WTC11 (cell line): Measurements from ENCODE around the gene BICDL1. TPM values are rescaled to one million over a fixed set of nuclear protein-coding genes. Genes with fewer than 3 reads are reported as not detected.

ENCODE experiments used
- ATAC-seq: fragments of 200-7000 bp; cut with Tn5 transposase; 2 replicates; pipeline ENCODE4 v1.10.0; 2021; ENCODE audit warnings: mild to moderate bottlenecking, moderate library complexity
- CTCF ChIA-PET: fragments of 300-600 bp; sonication (Branson Sonifier 250); formaldehyde crosslinking; loops from one replicate; lab custom pipeline; 2021; ENCODE audit warnings: antibody characterized with exemption; lab: Charles Lee
- POLR2A ChIA-PET: fragments of 350-600 bp; sonication (Branson Sonifier 250); formaldehyde crosslinking; loops from one replicate; lab custom pipeline; 2021; ENCODE audit warnings: antibody characterized with exemption; lab: Charles Lee
- DNase-seq: peaks from one replicate; pipeline ENCODE4 v3.0.0; 2021; ENCODE audit warnings: low spot score
- H3K27ac Mint-ChIP-seq: 2 replicates; pipeline ENCODE4 v1.8.0; 2021; ENCODE audit warnings: mixed read lengths
- H3K27me3 Mint-ChIP-seq: 2 replicates; pipeline ENCODE4 v1.8.0; 2021; ENCODE audit warnings: low read depth, mild to moderate bottlenecking, moderate library complexity, mixed read lengths
- H3K36me3 Mint-ChIP-seq: 2 replicates; pipeline ENCODE4 v1.8.0; 2021; ENCODE audit warnings: mixed read lengths
- H3K4me1 Mint-ChIP-seq: 2 replicates; pipeline ENCODE4 v1.8.0; 2022; ENCODE audit warnings: mixed read lengths
- H3K4me3 Mint-ChIP-seq: 2 replicates; pipeline ENCODE4 v1.8.0; 2021; ENCODE audit warnings: mild to moderate bottlenecking, moderate library complexity, mixed read lengths
- H3K9me3 Mint-ChIP-seq: 2 replicates; pipeline ENCODE4 v1.8.0; 2021; ENCODE audit warnings: mixed read lengths
- ATF1 ChIP-seq: sonication (generic); formaldehyde crosslinking; IDR thresholded peaks from 2 replicates; pipeline ENCODE4 v1.8.1; 2023; ENCODE audit warnings: mild to moderate bottlenecking, moderate library complexity, missing genetic modification reagents
- CBFB ChIP-seq: sonication (generic); formaldehyde crosslinking; IDR thresholded peaks from 2 replicates; pipeline ENCODE4 v1.8.1; 2022; ENCODE audit warnings: mild to moderate bottlenecking, low read depth, missing genetic modification reagents
- CREM ChIP-seq: sonication (generic); formaldehyde crosslinking; IDR thresholded peaks from 2 replicates; pipeline ENCODE4 v1.8.1; 2022; ENCODE audit warnings: mild to moderate bottlenecking, missing genetic modification reagents, moderate library complexity
- GRHL2 ChIP-seq: fragments of 250-450 bp; sonication (Bioruptor Pico); IDR thresholded peaks from 2 replicates; pipeline ENCODE4 v1.8.0; 2022; ENCODE audit warnings: mild to moderate bottlenecking, moderate library complexity; ENCODE audit not compliant: insufficient replicate concordance, severe bottlenecking
- NFYB ChIP-seq: sonication (generic); formaldehyde crosslinking; conservative IDR thresholded peaks from 2 replicates; pipeline ENCODE4 v1.8.0; 2022; ENCODE audit warnings: low read depth, missing genetic modification reagents
- OVOL2 ChIP-seq: fragments of 250-450 bp; sonication (Bioruptor Pico); IDR thresholded peaks from 2 replicates; pipeline ENCODE4 v1.9.0; 2021; ENCODE audit warnings: mild to moderate bottlenecking, borderline replicate concordance
- SP1 ChIP-seq: sonication (generic); formaldehyde crosslinking; conservative IDR thresholded peaks from 2 replicates; pipeline ENCODE4 v1.8.1; 2022; ENCODE audit warnings: missing genetic modification reagents
- ZNF138 ChIP-seq: sonication (generic); formaldehyde crosslinking; conservative IDR thresholded peaks from 2 replicates; pipeline ENCODE4 v1.8.1; 2022; ENCODE audit warnings: mild to moderate bottlenecking, moderate library complexity, missing genetic modification reagents
- ZNF423 ChIP-seq: fragments of 250-450 bp; sonication (Bioruptor Pico); IDR thresholded peaks from 2 replicates; pipeline ENCODE4 v2.1.2; 2022; ENCODE audit warnings: mild to moderate bottlenecking, moderate library complexity
- total RNA-seq: library from RNA; stranded (reverse); gene quantifications from 3 replicates; pipeline ENCODE4 v1.2.3, GENCODE V29; 2021
- TF ChIP-seq, protein P1 (sequence below): sonication (generic); formaldehyde crosslinking; IDR thresholded peaks from 2 replicates; pipeline ENCODE4 v1.8.0; 2023; ENCODE audit warnings: missing genetic modification reagents
- TF ChIP-seq, protein P2 (sequence below): fragments of 250-450 bp; sonication (Bioruptor Pico); IDR thresholded peaks from 2 replicates; pipeline ENCODE4 v2.1.2; 2022; ENCODE audit warnings: mild to moderate bottlenecking, moderate library complexity
- TF ChIP-seq, protein P3 (sequence below): sonication (generic); formaldehyde crosslinking; conservative IDR thresholded peaks from 2 replicates; pipeline ENCODE4 v1.8.1; 2023; ENCODE audit warnings: mild to moderate bottlenecking, low read depth, missing genetic modification reagents, moderate library complexity
- TF ChIP-seq, protein P4 (sequence below): sonication (generic); formaldehyde crosslinking; IDR thresholded peaks from 2 replicates; pipeline ENCODE4 v1.8.1; 2023; ENCODE audit warnings: mild to moderate bottlenecking, missing genetic modification reagents
- TF ChIP-seq, protein P5 (sequence below): sonication (generic); formaldehyde crosslinking; IDR thresholded peaks from 2 replicates; pipeline ENCODE4 v1.8.1; 2023; ENCODE audit warnings: mild to moderate bottlenecking, missing genetic modification reagents, moderate library complexity
- TF ChIP-seq, protein P6 (sequence below): fragments of 250-450 bp; sonication (Bioruptor Pico); IDR thresholded peaks from 2 replicates; pipeline ENCODE4 v1.9.0; 2021; ENCODE audit warnings: mild to moderate bottlenecking
- TF ChIP-seq, protein P7 (sequence below): fragments of 250-450 bp; sonication (Bioruptor Pico); conservative IDR thresholded peaks from 2 replicates; pipeline ENCODE4 v1.9.0; 2021; ENCODE audit warnings: mild to moderate bottlenecking
- TF ChIP-seq, protein P8 (sequence below): fragments of 250-450 bp; sonication (Bioruptor Pico); IDR thresholded peaks from 2 replicates; pipeline ENCODE4 v1.9.0; 2021; ENCODE audit warnings: mild to moderate bottlenecking, borderline replicate concordance
- TF ChIP-seq, protein P9 (sequence below): sonication (generic); formaldehyde crosslinking; IDR thresholded peaks from 2 replicates; pipeline ENCODE4 v1.8.1; 2022; ENCODE audit warnings: low read depth, mild to moderate bottlenecking, moderate library complexity, missing genetic modification reagents, borderline replicate concordance
- TF ChIP-seq, protein P10 (sequence below): sonication (generic); formaldehyde crosslinking; conservative IDR thresholded peaks from 2 replicates; pipeline ENCODE4 v1.8.1; 2022; ENCODE audit warnings: mild to moderate bottlenecking, missing genetic modification reagents

The BICDL1 gene
- total RNA-seq, 1 experiment from 2014 or later: 23.1 TPM

DNA sequence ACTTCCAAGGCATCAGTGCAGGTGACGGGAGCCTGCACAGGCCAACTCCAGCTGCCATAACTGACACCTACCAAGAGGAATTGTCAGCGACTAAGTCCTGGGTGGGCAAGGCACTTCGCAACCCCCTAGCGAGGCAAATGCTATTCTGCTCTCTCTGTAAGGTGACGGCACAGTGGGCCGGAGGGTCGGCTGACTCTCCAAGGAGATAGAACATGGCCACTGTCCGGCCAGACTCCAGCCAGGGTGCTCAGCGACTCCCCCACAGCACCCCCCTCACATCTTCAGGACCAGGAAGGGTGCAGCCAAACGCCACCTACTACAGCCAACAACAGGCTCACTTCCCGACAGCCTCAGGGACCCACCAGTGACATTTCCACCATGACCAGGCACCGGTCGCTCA, 114.3 kb downstream of the BICDL1 start:
- Mint-ChIP-seq H3K36me3 (peaks cover 22% of the 10 kb centered on the region), H3K9me3 (no peaks in the 10 kb centered on the region), H3K27me3 (no peaks in the 10 kb centered on the region), H3K4me1 (peaks cover 28% of the 10 kb centered on the region)
- POLR2A ChIA-PET: no interaction called here
- TF ChIP-seq, protein P1, sequence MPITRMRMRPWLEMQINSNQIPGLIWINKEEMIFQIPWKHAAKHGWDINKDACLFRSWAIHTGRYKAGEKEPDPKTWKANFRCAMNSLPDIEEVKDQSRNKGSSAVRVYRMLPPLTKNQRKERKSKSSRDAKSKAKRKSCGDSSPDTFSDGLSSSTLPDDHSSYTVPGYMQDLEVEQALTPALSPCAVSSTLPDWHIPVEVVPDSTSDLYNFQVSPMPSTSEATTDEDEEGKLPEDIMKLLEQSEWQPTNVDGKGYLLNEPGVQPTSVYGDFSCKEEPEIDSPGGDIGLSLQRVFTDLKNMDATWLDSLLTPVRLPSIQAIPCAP (CRISPR knock-in tag): no peak
- TF ChIP-seq, protein P2, sequence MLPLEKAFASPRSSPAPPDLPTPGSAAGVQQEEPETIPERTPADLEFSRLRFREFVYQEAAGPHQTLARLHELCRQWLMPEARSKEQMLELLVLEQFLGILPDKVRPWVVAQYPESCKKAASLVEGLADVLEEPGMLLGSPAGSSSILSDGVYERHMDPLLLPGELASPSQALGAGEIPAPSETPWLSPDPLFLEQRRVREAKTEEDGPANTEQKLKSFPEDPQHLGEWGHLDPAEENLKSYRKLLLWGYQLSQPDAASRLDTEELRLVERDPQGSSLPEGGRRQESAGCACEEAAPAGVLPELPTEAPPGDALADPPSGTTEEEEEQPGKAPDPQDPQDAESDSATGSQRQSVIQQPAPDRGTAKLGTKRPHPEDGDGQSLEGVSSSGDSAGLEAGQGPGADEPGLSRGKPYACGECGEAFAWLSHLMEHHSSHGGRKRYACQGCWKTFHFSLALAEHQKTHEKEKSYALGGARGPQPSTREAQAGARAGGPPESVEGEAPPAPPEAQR: no peak
- TF ChIP-seq GRHL2 (CRISPR knock-in tag) (no peak), OVOL2 (no peak), ZNF423 (CRISPR knock-in tag) (no peak), ATF1 (no peak), CREM (no peak), CBFB (CRISPR knock-in tag) (no peak)
- TF ChIP-seq, protein P3, sequence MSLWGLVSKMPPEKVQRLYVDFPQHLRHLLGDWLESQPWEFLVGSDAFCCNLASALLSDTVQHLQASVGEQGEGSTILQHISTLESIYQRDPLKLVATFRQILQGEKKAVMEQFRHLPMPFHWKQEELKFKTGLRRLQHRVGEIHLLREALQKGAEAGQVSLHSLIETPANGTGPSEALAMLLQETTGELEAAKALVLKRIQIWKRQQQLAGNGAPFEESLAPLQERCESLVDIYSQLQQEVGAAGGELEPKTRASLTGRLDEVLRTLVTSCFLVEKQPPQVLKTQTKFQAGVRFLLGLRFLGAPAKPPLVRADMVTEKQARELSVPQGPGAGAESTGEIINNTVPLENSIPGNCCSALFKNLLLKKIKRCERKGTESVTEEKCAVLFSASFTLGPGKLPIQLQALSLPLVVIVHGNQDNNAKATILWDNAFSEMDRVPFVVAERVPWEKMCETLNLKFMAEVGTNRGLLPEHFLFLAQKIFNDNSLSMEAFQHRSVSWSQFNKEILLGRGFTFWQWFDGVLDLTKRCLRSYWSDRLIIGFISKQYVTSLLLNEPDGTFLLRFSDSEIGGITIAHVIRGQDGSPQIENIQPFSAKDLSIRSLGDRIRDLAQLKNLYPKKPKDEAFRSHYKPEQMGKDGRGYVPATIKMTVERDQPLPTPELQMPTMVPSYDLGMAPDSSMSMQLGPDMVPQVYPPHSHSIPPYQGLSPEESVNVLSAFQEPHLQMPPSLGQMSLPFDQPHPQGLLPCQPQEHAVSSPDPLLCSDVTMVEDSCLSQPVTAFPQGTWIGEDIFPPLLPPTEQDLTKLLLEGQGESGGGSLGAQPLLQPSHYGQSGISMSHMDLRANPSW (CRISPR knock-in tag): no peak
- TF ChIP-seq, protein P4, sequence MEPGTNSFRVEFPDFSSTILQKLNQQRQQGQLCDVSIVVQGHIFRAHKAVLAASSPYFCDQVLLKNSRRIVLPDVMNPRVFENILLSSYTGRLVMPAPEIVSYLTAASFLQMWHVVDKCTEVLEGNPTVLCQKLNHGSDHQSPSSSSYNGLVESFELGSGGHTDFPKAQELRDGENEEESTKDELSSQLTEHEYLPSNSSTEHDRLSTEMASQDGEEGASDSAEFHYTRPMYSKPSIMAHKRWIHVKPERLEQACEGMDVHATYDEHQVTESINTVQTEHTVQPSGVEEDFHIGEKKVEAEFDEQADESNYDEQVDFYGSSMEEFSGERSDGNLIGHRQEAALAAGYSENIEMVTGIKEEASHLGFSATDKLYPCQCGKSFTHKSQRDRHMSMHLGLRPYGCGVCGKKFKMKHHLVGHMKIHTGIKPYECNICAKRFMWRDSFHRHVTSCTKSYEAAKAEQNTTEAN (CRISPR knock-in tag): no peak
- TF ChIP-seq, protein P5, sequence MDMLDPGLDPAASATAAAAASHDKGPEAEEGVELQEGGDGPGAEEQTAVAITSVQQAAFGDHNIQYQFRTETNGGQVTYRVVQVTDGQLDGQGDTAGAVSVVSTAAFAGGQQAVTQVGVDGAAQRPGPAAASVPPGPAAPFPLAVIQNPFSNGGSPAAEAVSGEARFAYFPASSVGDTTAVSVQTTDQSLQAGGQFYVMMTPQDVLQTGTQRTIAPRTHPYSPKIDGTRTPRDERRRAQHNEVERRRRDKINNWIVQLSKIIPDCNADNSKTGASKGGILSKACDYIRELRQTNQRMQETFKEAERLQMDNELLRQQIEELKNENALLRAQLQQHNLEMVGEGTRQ (CRISPR knock-in tag): no peak
- TF ChIP-seq, protein P6, sequence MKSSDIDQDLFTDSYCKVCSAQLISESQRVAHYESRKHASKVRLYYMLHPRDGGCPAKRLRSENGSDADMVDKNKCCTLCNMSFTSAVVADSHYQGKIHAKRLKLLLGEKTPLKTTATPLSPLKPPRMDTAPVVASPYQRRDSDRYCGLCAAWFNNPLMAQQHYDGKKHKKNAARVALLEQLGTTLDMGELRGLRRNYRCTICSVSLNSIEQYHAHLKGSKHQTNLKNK: no peak
- TF ChIP-seq, protein P7, sequence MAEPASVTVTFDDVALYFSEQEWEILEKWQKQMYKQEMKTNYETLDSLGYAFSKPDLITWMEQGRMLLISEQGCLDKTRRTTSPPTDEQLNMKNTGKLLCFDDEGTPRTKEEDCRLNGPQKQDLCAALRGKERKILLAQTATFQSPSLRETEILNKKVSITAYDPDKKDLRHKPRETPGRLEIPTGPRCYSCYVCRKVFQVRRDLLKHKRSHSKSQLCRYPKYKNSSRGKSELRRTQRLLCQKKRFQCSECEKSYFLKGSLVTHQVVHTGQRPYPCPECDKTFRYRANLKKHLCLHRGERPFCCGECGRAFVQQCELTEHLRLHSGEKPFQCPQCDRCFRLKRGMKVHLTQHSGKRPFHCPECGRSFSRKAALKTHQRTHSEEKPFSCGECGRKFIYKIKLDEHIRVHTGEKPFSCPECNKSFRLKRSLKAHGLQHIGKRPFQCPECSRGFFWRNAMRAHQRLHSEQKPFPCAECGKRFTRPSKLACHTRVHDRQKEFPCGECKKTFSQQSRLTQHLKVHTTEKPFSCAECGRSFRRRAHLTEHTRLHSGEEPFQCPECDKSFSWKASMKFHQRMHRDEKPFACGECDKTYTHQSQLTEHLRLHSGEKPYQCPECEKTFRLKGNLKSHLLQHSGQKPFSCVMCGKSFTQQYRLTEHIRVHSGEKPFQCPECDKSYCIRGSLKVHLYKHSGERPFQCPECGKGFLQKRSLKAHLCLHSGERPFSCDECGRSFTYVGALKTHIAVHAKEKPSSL (CRISPR knock-in tag): no peak
- TF ChIP-seq, all 79 proteins: peak for 0
- ATAC-seq: no peak
- DNase-seq: no peak
- Mint-ChIP-seq H3K27ac (no peak overlapping the region), H3K4me3 (no peak overlapping the region)
- CTCF ChIA-PET: interaction anchor here (1.1 to 2.0 kb wide), 5 partner anchors 9 to 162 kb away, joined by 3 to 9 read pairs (median 5); partner anchors contain the start of gene PXN

DNA sequence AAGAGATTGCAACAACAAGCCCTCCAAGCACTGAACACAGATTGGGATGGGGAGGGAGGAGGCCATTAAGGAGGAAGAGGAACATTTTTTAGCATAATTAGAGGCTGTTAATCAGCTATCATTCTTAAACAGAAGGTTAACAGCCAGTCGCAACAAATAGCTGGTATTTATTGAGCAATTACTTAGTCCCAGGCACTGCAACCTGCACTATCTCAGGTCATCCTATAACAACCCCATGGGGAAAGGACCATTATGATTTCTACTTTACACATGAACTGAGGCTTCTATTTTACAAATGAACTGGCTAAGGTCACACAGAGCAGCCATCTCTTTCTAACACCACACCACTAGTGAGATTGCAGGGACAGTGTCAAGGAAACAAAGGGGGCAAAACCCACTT, 117.1 kb downstream of the BICDL1 start:
- no peaks in the 10 kb centered on the region for H3K9me3 Mint-ChIP-seq
- ChIA-PET POLR2A (interaction anchor here (1.5 kb wide), 1 partner anchor 11 kb away, joined by 7 read pairs; the partner anchor contains the start of gene RAB35), CTCF (interaction anchor here (0.7 to 1.1 kb wide), 2 partner anchors 19 to 196 kb away, joined by 3 to 4 read pairs; partner anchors contain the start of gene SIRT4)
- no peak for ATAC-seq
- peak overlapping the region; percentile 34 for H3K27ac Mint-ChIP-seq
- H3K4me1 Mint-ChIP-seq: peaks cover 47% of the 10 kb centered on the region
- no peaks in the 10 kb centered on the region for H3K27me3 Mint-ChIP-seq
- no peak for DNase-seq
- peaks cover 19% of the 10 kb centered on the region for H3K36me3 Mint-ChIP-seq
- H3K4me3 Mint-ChIP-seq: no peak overlapping the region
- TF ChIP-seq NFYB (CRISPR knock-in tag) (no peak), SP1 (CRISPR knock-in tag) (no peak), ZNF138 (CRISPR knock-in tag) (no peak)
- TF ChIP-seq, protein P8, sequence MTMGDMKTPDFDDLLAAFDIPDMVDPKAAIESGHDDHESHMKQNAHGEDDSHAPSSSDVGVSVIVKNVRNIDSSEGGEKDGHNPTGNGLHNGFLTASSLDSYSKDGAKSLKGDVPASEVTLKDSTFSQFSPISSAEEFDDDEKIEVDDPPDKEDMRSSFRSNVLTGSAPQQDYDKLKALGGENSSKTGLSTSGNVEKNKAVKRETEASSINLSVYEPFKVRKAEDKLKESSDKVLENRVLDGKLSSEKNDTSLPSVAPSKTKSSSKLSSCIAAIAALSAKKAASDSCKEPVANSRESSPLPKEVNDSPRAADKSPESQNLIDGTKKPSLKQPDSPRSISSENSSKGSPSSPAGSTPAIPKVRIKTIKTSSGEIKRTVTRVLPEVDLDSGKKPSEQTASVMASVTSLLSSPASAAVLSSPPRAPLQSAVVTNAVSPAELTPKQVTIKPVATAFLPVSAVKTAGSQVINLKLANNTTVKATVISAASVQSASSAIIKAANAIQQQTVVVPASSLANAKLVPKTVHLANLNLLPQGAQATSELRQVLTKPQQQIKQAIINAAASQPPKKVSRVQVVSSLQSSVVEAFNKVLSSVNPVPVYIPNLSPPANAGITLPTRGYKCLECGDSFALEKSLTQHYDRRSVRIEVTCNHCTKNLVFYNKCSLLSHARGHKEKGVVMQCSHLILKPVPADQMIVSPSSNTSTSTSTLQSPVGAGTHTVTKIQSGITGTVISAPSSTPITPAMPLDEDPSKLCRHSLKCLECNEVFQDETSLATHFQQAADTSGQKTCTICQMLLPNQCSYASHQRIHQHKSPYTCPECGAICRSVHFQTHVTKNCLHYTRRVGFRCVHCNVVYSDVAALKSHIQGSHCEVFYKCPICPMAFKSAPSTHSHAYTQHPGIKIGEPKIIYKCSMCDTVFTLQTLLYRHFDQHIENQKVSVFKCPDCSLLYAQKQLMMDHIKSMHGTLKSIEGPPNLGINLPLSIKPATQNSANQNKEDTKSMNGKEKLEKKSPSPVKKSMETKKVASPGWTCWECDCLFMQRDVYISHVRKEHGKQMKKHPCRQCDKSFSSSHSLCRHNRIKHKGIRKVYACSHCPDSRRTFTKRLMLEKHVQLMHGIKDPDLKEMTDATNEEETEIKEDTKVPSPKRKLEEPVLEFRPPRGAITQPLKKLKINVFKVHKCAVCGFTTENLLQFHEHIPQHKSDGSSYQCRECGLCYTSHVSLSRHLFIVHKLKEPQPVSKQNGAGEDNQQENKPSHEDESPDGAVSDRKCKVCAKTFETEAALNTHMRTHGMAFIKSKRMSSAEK: no peak
- TF ChIP-seq, protein P9, sequence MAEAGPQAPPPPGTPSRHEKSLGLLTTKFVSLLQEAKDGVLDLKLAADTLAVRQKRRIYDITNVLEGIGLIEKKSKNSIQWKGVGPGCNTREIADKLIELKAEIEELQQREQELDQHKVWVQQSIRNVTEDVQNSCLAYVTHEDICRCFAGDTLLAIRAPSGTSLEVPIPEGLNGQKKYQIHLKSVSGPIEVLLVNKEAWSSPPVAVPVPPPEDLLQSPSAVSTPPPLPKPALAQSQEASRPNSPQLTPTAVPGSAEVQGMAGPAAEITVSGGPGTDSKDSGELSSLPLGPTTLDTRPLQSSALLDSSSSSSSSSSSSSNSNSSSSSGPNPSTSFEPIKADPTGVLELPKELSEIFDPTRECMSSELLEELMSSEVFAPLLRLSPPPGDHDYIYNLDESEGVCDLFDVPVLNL: no peak
- TF ChIP-seq, protein P10, sequence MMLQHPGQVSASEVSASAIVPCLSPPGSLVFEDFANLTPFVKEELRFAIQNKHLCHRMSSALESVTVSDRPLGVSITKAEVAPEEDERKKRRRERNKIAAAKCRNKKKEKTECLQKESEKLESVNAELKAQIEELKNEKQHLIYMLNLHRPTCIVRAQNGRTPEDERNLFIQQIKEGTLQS: no peak
